Adrenal gland (tissue), 12 donors: ENCODE measurements around the gene FGF3. TPM values are rescaled to one million over a fixed set of nuclear protein-coding genes. Genes with fewer than 3 reads are reported as not detected.

Experiments
- DNase-seq, 7 donors: peaks; one replicate each; pipeline ENCODE4 v3.0.0-alpha.2; 2019 to 2020
- H3K27ac ChIP-seq, 5 donors: fragments of 200-600 bp; sonication (generic) in 4 of 5; 1 replicate in 3 of 5; 2 replicates in 2 of 5; pipeline versions ENCODE4 v1.5.1 to v1.8.0; 2016 to 2020; ENCODE audit warnings: mild to moderate bottlenecking in 1 of 5
- H3K27me3 ChIP-seq: fragments of 200-600 bp; 2 replicates; pipeline ENCODE4 v1.8.0; 2021
- H3K36me3 ChIP-seq, 2 donors: fragments of 200-600 bp; replicated peaks in 1 of 2; 1 replicate in 1 of 2; 2 replicates in 1 of 2; pipeline versions ENCODE4 v1.5.1 to v1.8.0; 2018 to 2022
- H3K4me1 ChIP-seq, 2 donors: fragments of 200-600 bp; replicated peaks in 1 of 2; 1 replicate in 1 of 2; 2 replicates in 1 of 2; pipeline versions ENCODE4 v1.5.1 to v1.8.0; 2018 to 2021
- H3K4me3 ChIP-seq, 4 donors: fragments of 200-600 bp; sonication (generic) in 3 of 4; one replicate each; pipeline ENCODE4 v1.5.1; 2016 to 2018
- H3K9me3 ChIP-seq, 3 donors: fragments of 200-600 bp; sonication (generic) in 1 of 3; replicated peaks in 1 of 3; 1 replicate in 2 of 3; 2 replicates in 1 of 3; pipeline versions ENCODE4 v1.5.1 to v1.8.0; 2016 to 2021
- CTCF ChIP-seq, 6 experiments: fragments of 450-650 bp in 4 of 6; fragments of 200-600 bp in 2 of 6; sonication (generic) in 1 of 6; IDR thresholded peaks; 1 replicate in 5 of 6; 2 replicates in 1 of 6; pipeline versions ENCODE4 v1.5.1 to v1.8.0; 2016 to 2021; ENCODE audit warnings: antibody characterized with exemption in 6 of 6, mild to moderate bottlenecking in 2 of 6, moderate library complexity in 1 of 6
- POLR2A ChIP-seq, 2 donors: fragments of 450-650 bp; IDR thresholded peaks; one replicate each; pipeline ENCODE4 v1.6.1; 2017; ENCODE audit warnings: antibody characterized with exemption in 2 of 2, mild to moderate bottlenecking in 2 of 2, moderate library complexity in 1 of 2
- WGBS, 4 donors: extraction: QIAGEN DNeasy Blood & Tissue Kit in 2 of 4; methylation state at CpG; one replicate each; pipeline versions ENCODE4 v1.1.5 to v1.1.7; 2013 to 2017; 5-methylcytosine and 5-hydroxymethylcytosine counted together
- intact Hi-C, 2 donors: fragments of 100-400 bp; cut with DNase I; formaldehyde crosslinking; loops; one replicate each; pipeline versions ENCODE4 v1.14.1 to v1.15.0; 2022 to 2023
- polyA plus RNA-seq, 3 donors: library from polyadenylated mRNA; stranded (reverse); fragments of 200-250 nt in 2 of 3; fragments of 350-450 nt in 1 of 3; fragmentation: Illumina TruSeq in 1 of 3; extraction: RNeasy Lipid Tissue Mini Kit (QIAGEN cat#74804) in 1 of 3; gene quantifications; one replicate each; pipeline ENCODE4 v1.2.3, GENCODE V29; 2013 to 2014
- total RNA-seq, 9 donors: library from RNA; depleted of rRNA in 4 of 9; stranded (reverse); fragments of >200 nt in 4 of 9; fragments of 120-200 nt in 1 of 9; fragmentation: NEBNext Ultra II Directional in 1 of 9; extraction: Animal tissue kit (Norgen Biotek cat#: 25700) in 1 of 9; gene quantifications; one replicate each; pipeline versions ENCODE4 v1.1.0 to v1.2.4, GENCODE V29; 2013 to 2023
- donor health status: healthy with polysubstance abuse.
- donor health status: Bipolar disorder and iron deficiency.
- donor health status: DM: yes; HTN: yes; CAD: no.
- donor health status: DM: no; HTN: no; CAD: no.
- donor health status: DM: no; HTN: no; CAD: no.
- donor health status: DM: yes; HTN: yes; CAD: no.

The FGF3 gene
- total and polyA plus RNA-seq, 12 donors = not detected

- H3K27me3 ChIP-seq = peaks cover 55% of the 10 kb centered on the region
Observed at GRCh38 chr11:69817265-69818230, 1.7 kb downstream of the FGF3 start.

GRCh38 chr11:69816671-69817070 lies 2.5 kb downstream of the FGF3 start:
- H3K36me3 ChIP-seq = no peaks in the 10 kb centered on the region
- intact Hi-C loops = no loop called here
- TF ChIP-seq CTCF (IDR thresholded peaks at IDR 0.05) (no peak), POLR2A (IDR thresholded peaks at IDR 0.05) (no peak)
- WGBS, 4 donors = 18 to 30% (median 23%) methylated on average over 6 to 12 of the region's 12 CpGs
- no peaks in the 10 kb centered on the region for H3K9me3 ChIP-seq
- no peak overlapping the region for H3K27ac ChIP-seq
- no peak overlapping the region for H3K4me3 ChIP-seq
- H3K27me3 ChIP-seq = peaks cover 51% of the 10 kb centered on the region
- no peaks in the 10 kb centered on the region for H3K4me1 ChIP-seq
- DNase-seq = no peak

More at GRCh38 chr11:69817265-69818230, 1.7 kb downstream of the FGF3 start:
- no peak overlapping the region for H3K27ac ChIP-seq
- no peaks in the 10 kb centered on the region for H3K36me3 ChIP-seq
- no peak overlapping the region for H3K4me3 ChIP-seq
- intact Hi-C loops = no loop called here
- no peaks in the 10 kb centered on the region for H3K9me3 ChIP-seq
- no peaks in the 10 kb centered on the region for H3K4me1 ChIP-seq
- TF ChIP-seq POLR2A (IDR thresholded peaks at IDR 0.05) (no peak), CTCF (IDR thresholded peaks at IDR 0.05) (no peak)
- no peak for DNase-seq
- WGBS, 4 donors = 0 to 1% (median 1%) methylated on average over 5 to 107 of the region's 107 CpGs

- H3K27me3 ChIP-seq = peaks cover 51% of the 10 kb centered on the region
- no peak for DNase-seq
- TF ChIP-seq POLR2A (IDR thresholded peaks at IDR 0.05) = no peak
- TF ChIP-seq CTCF (IDR thresholded peaks at IDR 0.05) = no peak
- H3K36me3 ChIP-seq = no peaks in the 10 kb centered on the region
- H3K9me3 ChIP-seq = no peaks in the 10 kb centered on the region
- 81 to 85% (median 85%) methylated on average over 11 to 13 of the region's 13 CpGs for WGBS, 4 donors
- no peak overlapping the region for H3K27ac ChIP-seq
- no peak overlapping the region for H3K4me3 ChIP-seq
- H3K4me1 ChIP-seq = no peaks in the 10 kb centered on the region
- intact Hi-C loops = no loop called here
Observed at GRCh38 chr11:69815973-69816372, 3.2 kb downstream of the FGF3 start.

- Histone ChIP-seq H3K36me3 (no peaks in the 10 kb centered on the region), H3K27me3 (peaks cover 43% of the 10 kb centered on the region), H3K4me1 (no peaks in the 10 kb centered on the region), H3K9me3 (no peaks in the 10 kb centered on the region), H3K4me3 (no peak overlapping the region), H3K27ac (no peak overlapping the region)
- intact Hi-C loops = no loop called here
- TF ChIP-seq CTCF (IDR thresholded peaks at IDR 0.05) (no peak), POLR2A (IDR thresholded peaks at IDR 0.05) (no peak)
- DNase-seq = no peak
Observed at GRCh38 chr11:69814902-69815301, 4.3 kb downstream of the FGF3 start.
